Skeletal muscle satellite cell (primary cell): ENCODE data around the gene MRC1.
"Not testable (repeated sequence)": the region's sequence is repeated elsewhere in the genome, so short reads cannot be mapped to it uniquely, and the experiment has no call there.

Source experiments
- H3K27me3 ChIP-seq: 2 replicates; pipeline ENCODE4 v1.7.0; 2013; ENCODE audit warnings: low read length; ENCODE audit not compliant: control insufficient read depth, insufficient read depth
- H3K36me3 ChIP-seq: 2 replicates; pipeline ENCODE4 v1.7.0; 2013; ENCODE audit warnings: mild to moderate bottlenecking, control low read depth, low read length; ENCODE audit not compliant: insufficient read depth
- H3K4me1 ChIP-seq: 2 replicates; pipeline ENCODE4 v1.7.0; 2013; ENCODE audit warnings: low read length; ENCODE audit not compliant: control insufficient read depth, insufficient read depth
- H3K4me2 ChIP-seq: 2 replicates; pipeline ENCODE4 v1.7.0; 2013; ENCODE audit warnings: mild to moderate bottlenecking, low read length
- H3K4me3 ChIP-seq: 2 replicates; pipeline ENCODE4 v1.7.0; 2013; ENCODE audit warnings: low read length
- H3K9ac ChIP-seq: 2 replicates; pipeline ENCODE4 v1.7.0; 2013; ENCODE audit warnings: mild to moderate bottlenecking, low read depth, low read length, moderate library complexity
- H3K9me3 ChIP-seq: replicated peaks from 2 replicates; pipeline ENCODE4 v1.7.0; 2013; ENCODE audit warnings: mild to moderate bottlenecking, control low read depth, low read length
- small RNA-seq: library from RNA; depleted of rRNA; stranded (forward); fragments of <200 nt; gene quantifications from one replicate; pipeline ENCODE3, GENCODE V24; 2012

The MRC1 gene

GRCh38 chr10:17954372-17954771 lies 145.2 kb downstream of the MRC1 start:
- H3K9ac ChIP-seq = not testable (repeated sequence)

GRCh38 chr10:17954861-17955260 lies 145.7 kb downstream of the MRC1 start:
- peaks cover 4% of the 10 kb centered on the region for H3K27me3 ChIP-seq
- no peak overlapping the region for H3K4me2 ChIP-seq
- no peak overlapping the region for H3K9ac ChIP-seq
- H3K9me3 ChIP-seq = no peaks in the 10 kb centered on the region
- H3K4me3 ChIP-seq = no peak overlapping the region
- H3K36me3 ChIP-seq = no peaks in the 10 kb centered on the region
- peaks cover 6% of the 10 kb centered on the region for H3K4me1 ChIP-seq

More at GRCh38 chr10:17954372-17954771, 145.2 kb downstream of the MRC1 start:
- not testable (repeated sequence) for H3K36me3 ChIP-seq, H3K9me3 ChIP-seq, H3K4me1 ChIP-seq, H3K4me3 ChIP-seq, H3K27me3 ChIP-seq, H3K4me2 ChIP-seq

- Histone ChIP-seq H3K4me2 (no peak overlapping the region), H3K27me3 (peaks cover 9% of the 10 kb centered on the region), H3K4me3 (no peak overlapping the region), H3K36me3 (no peaks in the 10 kb centered on the region), H3K9me3 (no peaks in the 10 kb centered on the region), H3K4me1 (peaks cover 7% of the 10 kb centered on the region), H3K9ac (no peak overlapping the region)
These were observed 148.9 kb downstream of the MRC1 start for GRCh38 chr10:17958049-17958448.

GRCh38 chr10:17959870-17960269 lies 150.7 kb downstream of the MRC1 start:
- no peak overlapping the region for H3K4me3 ChIP-seq
- no peak overlapping the region for H3K4me2 ChIP-seq
- no peaks in the 10 kb centered on the region for H3K36me3 ChIP-seq
- H3K27me3 ChIP-seq = peaks cover 13% of the 10 kb centered on the region
- peaks cover 7% of the 10 kb centered on the region for H3K4me1 ChIP-seq
- no peaks in the 10 kb centered on the region for H3K9me3 ChIP-seq
- H3K9ac ChIP-seq = no peak overlapping the region

Small RNA genes lying within 50 kb of the gene (small RNA-seq; reads per million reads assigned to genes)
- 0.49 reads per million for gene MIR511
